Endothelial cell of umbilical vein (primary cell): Measurements from ENCODE around the gene ACTBL2. TPM values are rescaled to one million over a fixed set of nuclear protein-coding genes. Genes with fewer than 3 reads are reported as not detected.

ENCODE experiments used
- BruUV-seq: library from RNA; stranded (reverse); fragments of 400-500 nt; replicated peaks from 2 replicates; lab custom pipeline; 2021; lab: Mats Ljungman, UMichigan
- CTCF ChIA-PET: fragments of 300-600, 350-600 bp; sonication (Branson Sonifier 250); formaldehyde crosslinking; loops from one replicate; lab custom pipeline; 2021; ENCODE audit warnings: antibody characterized with exemption, inconsistent platforms; lab: Charles Lee
- POLR2A ChIA-PET: fragments of 300-600, 350-600 bp; sonication (Branson Sonifier 250); formaldehyde crosslinking; loops from one replicate; lab custom pipeline; 2021; ENCODE audit warnings: antibody characterized with exemption, inconsistent platforms; lab: Charles Lee
- DNase-seq: peaks from one replicate; pipeline ENCODE4 v3.0.0-alpha.2; 2011; ENCODE audit warnings: low read depth, low spot score
- FAIRE-seq: peaks from 2 replicates; lab custom pipeline; 2011; peaks lifted over from hg19 to GRCh38; lab: Jason Lieb, UNC
- H2AFZ ChIP-seq: 2 replicates; pipeline ENCODE4 v1.6.0; 2012; ENCODE audit warnings: low read depth, low read length, control low read depth, inconsistent platforms
- H3K27ac ChIP-seq: 2 replicates; pipeline ENCODE4 v1.5.1; 2011; ENCODE audit warnings: low read depth, mild to moderate bottlenecking, control low read depth, low read length, moderate library complexity; ENCODE audit not compliant: insufficient read depth
- H3K27me3 ChIP-seq, 2 experiments: 2 replicates each; pipeline versions ENCODE4 v1.6.0 to v1.6.1; 2011; ENCODE audit warnings: low read length in 2 of 2, mixed read lengths in 1 of 2; ENCODE audit not compliant: control insufficient read depth in 2 of 2, insufficient read depth in 2 of 2
- H3K36me3 ChIP-seq, 2 experiments: 2 replicates in 1 of 2; 3 replicates in 1 of 2; pipeline ENCODE4 v1.5.1; 2011; ENCODE audit warnings: low read length in 2 of 2, mild to moderate bottlenecking in 1 of 2, moderate library complexity in 1 of 2; ENCODE audit not compliant: control insufficient read depth in 2 of 2, insufficient read depth in 2 of 2; ENCODE audit errors: extremely low read depth in 1 of 2
- H3K4me1 ChIP-seq: 3 replicates; pipeline ENCODE4 v1.5.1; 2011; ENCODE audit warnings: mild to moderate bottlenecking, low read length; ENCODE audit not compliant: control insufficient read depth, insufficient read depth; ENCODE audit errors: extremely low read depth
- H3K4me2 ChIP-seq: 2 replicates; pipeline ENCODE4 v1.6.1; 2011; ENCODE audit warnings: low read length, control low read depth, mixed read lengths; ENCODE audit not compliant: insufficient read depth
- H3K4me3 ChIP-seq, 3 experiments: fragments of 200-600 bp in 1 of 3; sonication (generic), shearing (Covaris generic) in 1 of 3; replicated peaks in 1 of 3; 2 replicates each; pipeline ENCODE4 v1.5.1; 2011 to 2016; ENCODE audit warnings: control low read depth in 3 of 3, low read length in 3 of 3, mild to moderate bottlenecking in 2 of 3, inconsistent platforms in 1 of 3, low read depth in 1 of 3, moderate library complexity in 1 of 3; ENCODE audit not compliant: insufficient read depth in 1 of 3
- H3K79me2 ChIP-seq: 2 replicates; pipeline ENCODE4 v1.6.0; 2012; ENCODE audit warnings: low read length, inconsistent platforms; ENCODE audit not compliant: control insufficient read depth, insufficient read depth
- H3K9ac ChIP-seq: replicated peaks from 2 replicates; pipeline ENCODE3; 2011; ENCODE audit warnings: low read length, control low read depth; ENCODE audit not compliant: insufficient read depth; ENCODE audit errors: extremely low read depth
- H3K9me1 ChIP-seq: replicated peaks from 3 replicates; pipeline ENCODE4 v1.6.0; 2011; ENCODE audit warnings: mild to moderate bottlenecking, low read length; ENCODE audit not compliant: control insufficient read depth, insufficient read depth; ENCODE audit errors: extremely low read depth
- H3K9me3 ChIP-seq: replicated peaks from 2 replicates; pipeline ENCODE4 v1.5.1; 2012; ENCODE audit warnings: low read length, inconsistent platforms; ENCODE audit not compliant: control insufficient read depth, insufficient read depth
- H4K20me1 ChIP-seq: replicated peaks from 2 replicates; pipeline ENCODE3; 2011; ENCODE audit warnings: mild to moderate bottlenecking, low read length; ENCODE audit not compliant: control insufficient read depth, insufficient read depth; ENCODE audit errors: extremely low read depth
- CTCF ChIP-seq, 2 donors: IDR thresholded peaks; 1 replicate in 1 of 2; 2 replicates in 1 of 2; pipeline ENCODE4 v1.5.1; 2011; ENCODE audit warnings: low read length in 2 of 2, mild to moderate bottlenecking in 2 of 2, moderate library complexity in 2 of 2, control low read depth in 1 of 2, inconsistent platforms in 1 of 2, low read depth in 1 of 2; ENCODE audit not compliant: insufficient read depth in 1 of 2; ENCODE audit errors: extremely low read depth in 1 of 2
- EZH2 ChIP-seq: IDR thresholded peaks from 2 replicates; pipeline ENCODE4 v1.6.1; 2012; ENCODE audit warnings: borderline replicate concordance, low read depth, mild to moderate bottlenecking, moderate library complexity, low read length, inconsistent platforms; ENCODE audit not compliant: severe bottlenecking
- FOS ChIP-seq: IDR thresholded peaks from 2 replicates; pipeline ENCODE4 v1.6.1; 2011; ENCODE audit warnings: mild to moderate bottlenecking, low read length, moderate library complexity, borderline replicate concordance; ENCODE audit not compliant: insufficient read depth
- GATA2 ChIP-seq: IDR thresholded peaks from 2 replicates; pipeline ENCODE4 v1.7.0; 2011; ENCODE audit warnings: low read depth, mild to moderate bottlenecking, moderate library complexity, mixed read lengths, low read length; ENCODE audit not compliant: insufficient read length, insufficient read depth
- JUN ChIP-seq: IDR thresholded peaks from 2 replicates; pipeline ENCODE4 v1.6.1; 2011; ENCODE audit warnings: borderline replicate concordance, low read depth; ENCODE audit not compliant: insufficient read length, insufficient read depth
- MAX ChIP-seq: IDR thresholded peaks from 2 replicates; pipeline ENCODE4 v1.6.1; 2011; ENCODE audit not compliant: insufficient read depth, insufficient read length
- MYC ChIP-seq: IDR thresholded peaks from one replicate; pipeline ENCODE4 v1.6.1; 2011; ENCODE audit warnings: mild to moderate bottlenecking, low read depth, low read length
- POLR2A ChIP-seq: IDR thresholded peaks from 2 replicates; pipeline ENCODE4 v1.6.1; 2012; ENCODE audit warnings: low read depth, mild to moderate bottlenecking, control low read depth, low read length
- POLR2AphosphoS5 ChIP-seq: IDR thresholded peaks from 2 replicates; pipeline ENCODE4 v1.6.1; 2012; ENCODE audit warnings: low read depth, mild to moderate bottlenecking, control low read depth, low read length, moderate library complexity; ENCODE audit not compliant: insufficient read depth
- dilution Hi-C: fragments of 300-500 bp; cut with MboI; formaldehyde crosslinking; loops from one replicate; pipeline ENCODE4 v1.15.0; 2019; ENCODE audit warnings: low sequenced_read_pairs; ENCODE audit not compliant: extremely low pct_ligation_motif_present
- intact Hi-C: fragments of 100-400 bp; cut with micrococcal nuclease; formaldehyde crosslinking; loops from one replicate; pipeline ENCODE4 v1.10.0; 2022
- polyA plus RNA-seq, 4 experiments: library from polyadenylated mRNA; depleted of rRNA in 3 of 4; stranded (reverse) in 3 of 4; unstranded in 1 of 4; fragments of >200 nt; gene quantifications; 2 replicates each; pipeline versions ENCODE4 v1.2.1 to v1.2.3, GENCODE V29; 2011 to 2012; ENCODE audit warnings: missing spikeins in 1 of 4
- total RNA-seq: library from RNA; stranded (reverse); gene quantifications from 2 replicates; pipeline ENCODE4 v1.2.3, GENCODE V29; 2021

The ACTBL2 gene
- total and polyA plus RNA-seq, 2 donors (not counting 3 experiments of a cell fraction or from before 2014, with no cell fraction given) = 0.08 TPM; not detected in 1

GRCh38 chr5:57448287-57448686 lies 34.3 kb downstream of the ACTBL2 start:
- no peaks in the 10 kb centered on the region for H3K9me3 ChIP-seq
- BruUV-seq = no TSS peak
- H3K4me3 ChIP-seq = no peak overlapping the region
- CTCF ChIA-PET = no interaction called here
- TF ChIP-seq POLR2AphosphoS5 (no peak), POLR2A (no peak), EZH2 (no peak), CTCF (IDR thresholded peaks at IDR 0.05; ENCODE audit: extremely low read depth in 1 of 2, insufficient read depth in 1 of 2, low read depth in 1 of 2, low read length in 2 of 2) (no peak), FOS (no peak), JUN (no peak), MYC (no peak), MAX (no peak), GATA2 (no peak)
- no peaks in the 10 kb centered on the region for H3K9me1 ChIP-seq
- no peak overlapping the region for H3K27ac ChIP-seq
- H3K9ac ChIP-seq = no peak overlapping the region
- dilution Hi-C loops (no loop called here), intact Hi-C loops (no loop called here)
- no peaks in the 10 kb centered on the region for H4K20me1 ChIP-seq
- POLR2A ChIA-PET = no interaction called here
- no peak overlapping the region for H3K4me2 ChIP-seq
- FAIRE-seq = no peak
- no peaks in the 10 kb centered on the region for H3K27me3 ChIP-seq
- H3K79me2 ChIP-seq = no peaks in the 10 kb centered on the region
- peaks cover 18% of the 10 kb centered on the region for H3K4me1 ChIP-seq
- H3K36me3 ChIP-seq = no peaks in the 10 kb centered on the region
- H2AFZ ChIP-seq = no peak overlapping the region
- DNase-seq = no peak
